Testis (tissue), 3 donors: ENCODE data around the gene SARDH. TPM values are rescaled to one million over a fixed set of nuclear protein-coding genes. Genes with fewer than 3 reads are reported as not detected.
A peak's percentile ranks its signal among the peaks of the same experiment; 100 is the strongest.

Experiments used
- DNase-seq: peaks from one replicate; pipeline ENCODE4 v3.0.0-alpha.2; 2019
- H3K27ac ChIP-seq, 2 donors: fragments of 200-600 bp; sonication (generic); one replicate each; pipeline ENCODE4 v1.5.1; 2019
- H3K27me3 ChIP-seq: fragments of 200-600 bp; sonication (generic); one replicate; pipeline ENCODE4 v1.5.1; 2019
- H3K36me3 ChIP-seq: fragments of 200-600 bp; sonication (generic); one replicate; pipeline ENCODE4 v1.5.1; 2017; ENCODE audit warnings: low read depth; ENCODE audit errors: missing control alignments
- H3K4me1 ChIP-seq: fragments of 200-600 bp; sonication (generic); one replicate; pipeline ENCODE4 v1.5.1; 2019
- H3K4me3 ChIP-seq, 2 donors: fragments of 200-600 bp; sonication (generic); one replicate each; pipeline ENCODE4 v1.5.1; 2017 to 2019
- H3K9me3 ChIP-seq: fragments of 200-600 bp; sonication (generic); one replicate; pipeline ENCODE4 v1.5.1; 2017
- CTCF ChIP-seq, 3 experiments: fragments of 450-650 bp in 2 of 3; fragments of 200-600 bp in 1 of 3; sonication (generic) in 1 of 3; IDR thresholded peaks; one replicate each; pipeline ENCODE4 v1.5.1; 2016 to 2019; ENCODE audit warnings: antibody characterized with exemption in 3 of 3, mild to moderate bottlenecking in 2 of 3, moderate library complexity in 1 of 3
- POLR2A ChIP-seq: fragments of 450-650 bp; IDR thresholded peaks from one replicate; pipeline ENCODE4 v1.6.1; 2017; ENCODE audit warnings: antibody characterized with exemption, mild to moderate bottlenecking, moderate library complexity
- whole genome bisulfite sequencing, 2 donors: methylation state at CpG; one replicate each; pipeline ENCODE4 v1.1.5; 2018; 5-methylcytosine and 5-hydroxymethylcytosine counted together
- intact Hi-C: fragments of 100-400 bp; cut with DNase I; formaldehyde crosslinking; loops from one replicate; pipeline ENCODE4 v1.15.1; 2023; ENCODE audit warnings: low total_unique reads
- polyA plus RNA-seq: library from polyadenylated mRNA; stranded (reverse); fragments of 350-450 nt; fragmentation: Illumina TruSeq; extraction: RNeasy Lipid Tissue Mini Kit (QIAGEN cat#74804); gene quantifications from one replicate; pipeline ENCODE4 v1.2.3, GENCODE V29; 2014; ENCODE audit warnings: low read depth, low replicate concordance; ENCODE audit not compliant: insufficient read depth
- total RNA-seq, 2 donors: library from RNA; depleted of rRNA; stranded (reverse); fragments of >200 nt; gene quantifications; one replicate each; pipeline ENCODE4 v1.2.3, GENCODE V29; 2016

The SARDH gene
- total and polyA plus RNA-seq, 3 donors from 2014 or later: 2.6 to 7.2 (median 5.1) TPM

GRCh38 chr9:133692364-133692985 is 45.7 kb downstream of the SARDH start:
- TF ChIP-seq POLR2A: no peak
- TF ChIP-seq CTCF (IDR thresholded peaks at IDR 0.05): no peak
- Histone ChIP-seq H3K27me3 (no peaks in the 10 kb centered on the region), H3K9me3 (no peaks in the 10 kb centered on the region), H3K4me3 (no peak overlapping the region), H3K4me1 (peaks cover 16% of the 10 kb centered on the region), H3K27ac (peak overlapping the region in 1 of 2 donors; percentile 50), H3K36me3 (no peaks in the 10 kb centered on the region)
- no peak for DNase-seq
- intact Hi-C loops: no loop called here
- WGBS, 2 donors: 93 to 96% methylated on average over 24 to 25 of the region's 25 CpGs

DNA sequence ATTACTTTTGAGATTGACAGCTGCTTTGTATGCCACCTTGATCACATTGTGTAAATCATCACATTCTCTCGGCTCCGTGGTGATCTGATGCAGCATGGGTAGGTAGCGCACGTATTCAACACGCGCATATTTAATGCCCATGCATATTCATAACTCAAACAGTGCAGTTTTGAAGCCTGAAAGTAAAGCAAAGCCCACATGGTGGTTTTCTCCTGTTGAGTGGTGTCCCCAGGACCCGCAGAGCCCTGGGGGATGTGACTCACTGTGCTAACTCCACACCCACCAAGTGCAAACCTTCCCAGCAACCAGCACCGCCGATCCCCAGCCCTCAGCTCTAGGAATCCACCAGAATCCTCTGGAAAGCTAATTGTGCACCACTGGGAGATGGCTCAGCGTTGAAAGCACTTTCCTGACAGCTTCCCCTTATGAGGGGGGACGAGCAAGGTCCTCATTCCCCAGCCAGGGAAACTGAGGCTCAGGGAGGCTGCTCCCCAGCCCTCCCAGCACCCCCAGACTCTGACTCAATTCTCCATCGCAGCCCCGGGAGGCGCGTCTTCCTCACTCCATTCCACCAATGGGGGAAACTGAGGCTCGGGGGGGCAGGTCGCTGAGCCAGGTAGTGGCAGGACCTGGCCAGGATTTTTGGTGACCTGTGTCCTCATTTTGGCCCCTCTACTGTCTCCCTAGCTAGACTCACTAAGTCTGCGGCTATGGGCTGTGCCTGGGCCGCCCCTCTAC is 46.4 kb downstream of the SARDH start:
- DNase-seq: no peak
- no peak for TF ChIP-seq POLR2A
- no peak for TF ChIP-seq CTCF (IDR thresholded peaks at IDR 0.05)
- WGBS, 2 donors: 89 to 94% methylated on average over 16 to 19 of the region's 19 CpGs
- Histone ChIP-seq H3K27me3 (no peaks in the 10 kb centered on the region), H3K4me3 (no peak overlapping the region), H3K36me3 (no peaks in the 10 kb centered on the region), H3K27ac (no peak overlapping the region), H3K9me3 (no peaks in the 10 kb centered on the region), H3K4me1 (peaks cover 16% of the 10 kb centered on the region)
- intact Hi-C loops: no loop called here

- 67 to 83% methylated on average over 1 to 4 of the region's 4 CpGs for WGBS, 2 donors
- intact Hi-C loops: no loop called here
- peaks cover 16% of the 10 kb centered on the region for H3K4me1 ChIP-seq
- H3K36me3 ChIP-seq: no peaks in the 10 kb centered on the region
- TF ChIP-seq CTCF (IDR thresholded peaks at IDR 0.05) (no peak), POLR2A (no peak)
- H3K9me3 ChIP-seq: no peaks in the 10 kb centered on the region
- H3K27ac ChIP-seq: no peak overlapping the region
- H3K4me3 ChIP-seq: no peak overlapping the region
- DNase-seq: peak; percentile 45
- no peaks in the 10 kb centered on the region for H3K27me3 ChIP-seq
Measured at GRCh38 chr9:133691191-133691590, 47.0 kb downstream of the SARDH start.

DNA sequence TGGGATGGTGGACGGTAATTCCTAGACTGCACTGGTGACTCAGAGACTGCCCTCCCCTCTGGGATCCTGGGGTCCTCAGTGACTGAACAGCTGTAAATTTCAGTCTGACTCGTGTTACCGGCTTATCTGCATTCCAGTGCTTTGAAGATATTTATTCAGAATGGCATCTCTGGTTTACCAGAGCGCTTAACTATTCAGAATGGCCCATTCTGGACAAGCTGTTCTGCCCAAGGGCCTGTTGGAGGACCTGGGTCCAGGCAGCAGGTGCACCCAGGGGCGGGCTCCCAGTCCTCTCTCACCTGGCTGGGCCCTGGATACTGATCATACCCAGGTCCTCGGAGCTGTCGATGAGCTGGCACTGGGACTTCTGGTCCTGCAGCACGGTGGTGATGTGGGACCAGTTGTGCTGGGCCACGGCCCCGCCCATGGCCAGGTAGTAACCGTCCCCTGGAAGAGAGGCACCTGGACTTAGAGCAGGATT is 48.0 kb downstream of the SARDH start:
- H3K27me3 ChIP-seq: no peaks in the 10 kb centered on the region
- H3K27ac ChIP-seq: no peak overlapping the region
- 94% methylated on average over 3 to 11 of the region's 11 CpGs for WGBS, 2 donors
- TF ChIP-seq POLR2A (no peak), CTCF (IDR thresholded peaks at IDR 0.05) (no peak)
- DNase-seq: no peak
- no peak overlapping the region for H3K4me3 ChIP-seq
- peaks cover 16% of the 10 kb centered on the region for H3K4me1 ChIP-seq
- H3K9me3 ChIP-seq: no peaks in the 10 kb centered on the region
- H3K36me3 ChIP-seq: no peaks in the 10 kb centered on the region
- intact Hi-C loops: no loop called here
